SK-N-SH (cell line): ENCODE results near the gene TBL1Y. TPM values are rescaled to one million over a fixed set of nuclear protein-coding genes. Genes with fewer than 3 reads are reported as not detected.

ENCODE experiments used
- CTCF ChIA-PET: fragments of 300-600, 350-600 bp; formaldehyde crosslinking; extraction: SDS; loops from one replicate; lab custom pipeline; 2021; lab: Yijun Ruan, JAX
- POLR2A ChIA-PET: fragments of 350-600 bp; sonication (Branson Sonifier 250); formaldehyde crosslinking; extraction: SDS; loops from one replicate; lab custom pipeline; 2020; ENCODE audit warnings: antibody characterized with exemption, inconsistent platforms; lab: Yijun Ruan, JAX
- DNase-seq: peaks from one replicate; pipeline ENCODE4 v3.0.0; 2012
- H2AFZ ChIP-seq: fragments of 200-600 bp; sonication (generic); 2 replicates; pipeline ENCODE4 v1.8.1; 2016; ENCODE audit warnings: antibody characterized with exemption, mild to moderate bottlenecking, low read depth
- H3F3A ChIP-seq: fragments of 200-600 bp; sonication (generic); replicated peaks from 2 replicates; pipeline ENCODE3; 2016; ENCODE audit warnings: antibody characterized with exemption, mild to moderate bottlenecking; ENCODE audit not compliant: insufficient read depth
- H3K27ac ChIP-seq, 2 experiments: fragments of 200-500 bp in 1 of 2; fragments of 200-600 bp in 1 of 2; sonication (Bioruptor generic) in 1 of 2; sonication (generic), shearing (Covaris generic) in 1 of 2; 2 replicates each; pipeline versions ENCODE4 v1.5.1 to v1.6.1; 2014 to 2016; ENCODE audit warnings: low read depth in 2 of 2, inconsistent platforms in 1 of 2, low read length in 1 of 2, mild to moderate bottlenecking in 1 of 2, mixed read lengths in 1 of 2
- H3K27me3 ChIP-seq: fragments of 200-600 bp; sonication (generic), shearing (Covaris generic); 2 replicates; pipeline ENCODE4 v1.6.1; 2016; ENCODE audit warnings: mixed run types; ENCODE audit not compliant: insufficient read depth
- H3K36me3 ChIP-seq, 2 experiments: fragments of 200-500 bp in 1 of 2; fragments of 200-600 bp in 1 of 2; sonication (Bioruptor generic) in 1 of 2; sonication (generic) in 1 of 2; replicated peaks in 1 of 2; 2 replicates each; pipeline versions ENCODE3 to v1.5.1; 2014 to 2016; ENCODE audit warnings: low read length in 1 of 2, mild to moderate bottlenecking in 1 of 2; ENCODE audit not compliant: insufficient read depth in 2 of 2, control insufficient read depth in 1 of 2
- H3K4me1 ChIP-seq, 2 experiments: fragments of 200-500 bp in 1 of 2; fragments of 200-600 bp in 1 of 2; sonication (Bioruptor generic) in 1 of 2; sonication (generic), shearing (Covaris generic) in 1 of 2; 2 replicates each; pipeline versions ENCODE4 v1.5.1 to v1.6.1; 2014 to 2016; ENCODE audit warnings: low read depth in 1 of 2, low read length in 1 of 2, mixed run types in 1 of 2; ENCODE audit not compliant: insufficient read depth in 2 of 2, control insufficient read depth in 1 of 2
- H3K4me2 ChIP-seq: fragments of 200-600 bp; sonication (generic), shearing (Covaris generic); 2 replicates; pipeline ENCODE4 v1.6.1; 2017; ENCODE audit warnings: mixed run types
- H3K4me3 ChIP-seq, 2 experiments: fragments of 200-500 bp in 1 of 2; fragments of 200-600 bp in 1 of 2; sonication (Bioruptor generic) in 1 of 2; sonication (generic), shearing (Covaris generic) in 1 of 2; 2 replicates each; pipeline versions ENCODE4 v1.5.1 to v1.8.1; 2014 to 2016; ENCODE audit warnings: low read depth in 2 of 2, inconsistent platforms in 1 of 2, low read length in 1 of 2, mild to moderate bottlenecking in 1 of 2, mixed read lengths in 1 of 2, moderate library complexity in 1 of 2
- H3K79me2 ChIP-seq: fragments of 200-600 bp; sonication (generic); 2 replicates; pipeline ENCODE4 v1.8.1; 2017; ENCODE audit warnings: mild to moderate bottlenecking; ENCODE audit not compliant: insufficient read depth
- H3K9ac ChIP-seq: fragments of 200-600 bp; sonication (generic); 2 replicates; pipeline ENCODE4 v1.6.1; 2017; ENCODE audit warnings: mixed run types
- H3K9me2 ChIP-seq: fragments of 200-600 bp; sonication (generic); 2 replicates; pipeline ENCODE4 v1.6.1; 2017; ENCODE audit warnings: mixed run types
- H3K9me3 ChIP-seq: fragments of 200-600 bp; sonication (generic); 2 replicates; pipeline ENCODE4 v1.6.1; 2017; ENCODE audit warnings: mixed run types, mild to moderate bottlenecking, moderate library complexity
- H4K20me1 ChIP-seq: fragments of 200-600 bp; sonication (generic); 2 replicates; pipeline ENCODE4 v1.6.1; 2017; ENCODE audit warnings: mild to moderate bottlenecking, mixed run types; ENCODE audit not compliant: insufficient read depth
- EZH2phosphoT487 ChIP-seq: fragments of 200-600 bp; sonication (generic); IDR thresholded peaks from 2 replicates; pipeline ENCODE4 v1.6.1; 2017; ENCODE audit warnings: low read depth, mixed run types, mild to moderate bottlenecking, antibody characterized with exemption, moderate library complexity, borderline replicate concordance
- FOXJ3 ChIP-seq: sonication (generic); formaldehyde crosslinking; IDR thresholded peaks from 2 replicates; pipeline ENCODE4 v1.5.1; 2020; ENCODE audit warnings: mild to moderate bottlenecking, missing genetic modification reagents
- FOXM1 ChIP-seq: IDR thresholded peaks from 2 replicates; pipeline ENCODE4 v1.4.0; 2012; ENCODE audit warnings: low read depth, mild to moderate bottlenecking
- MEF2A ChIP-seq: IDR thresholded peaks from 2 replicates; pipeline ENCODE4 v1.4.0; 2012; ENCODE audit warnings: low read depth, borderline replicate concordance
- PBX3 ChIP-seq: IDR thresholded peaks from 2 replicates; pipeline ENCODE4; 2012
- RAD21 ChIP-seq: IDR thresholded peaks from 2 replicates; pipeline ENCODE4 v1.6.1; 2012; ENCODE audit warnings: mild to moderate bottlenecking, low read length
- RCOR1 ChIP-seq: fragments of 150-350 bp; IDR thresholded peaks from 2 replicates; pipeline ENCODE4 v1.6.1; 2017; ENCODE audit warnings: antibody characterized with exemption, low read length
- RFX5 ChIP-seq: IDR thresholded peaks from 2 replicates; pipeline ENCODE4 v1.6.1; 2012; ENCODE audit warnings: mild to moderate bottlenecking, improper control_type of control experiment, low read length
- RXRA ChIP-seq: IDR thresholded peaks from 2 replicates; pipeline ENCODE4 v1.4.0; 2012; ENCODE audit warnings: low read depth, mild to moderate bottlenecking, borderline replicate concordance
- SMC3 ChIP-seq: IDR thresholded peaks from 2 replicates; pipeline ENCODE4 v1.6.1; 2012; ENCODE audit warnings: low read depth, low read length, improper control_type of control experiment
- TAF1 ChIP-seq: IDR thresholded peaks from 2 replicates; pipeline ENCODE4 v1.6.1; 2012; ENCODE audit warnings: low read depth, mild to moderate bottlenecking, low read length, moderate library complexity, borderline replicate concordance
- TEAD4 ChIP-seq: IDR thresholded peaks from 2 replicates; pipeline ENCODE4 v1.4.0; 2012; ENCODE audit warnings: mild to moderate bottlenecking, borderline replicate concordance; ENCODE audit not compliant: insufficient read depth
- USF2 ChIP-seq: fragments of 150-350 bp; IDR thresholded peaks from 2 replicates; pipeline ENCODE4 v1.6.1; 2017; ENCODE audit warnings: antibody characterized with exemption, low read length, low read depth, borderline replicate concordance
- WGBS: methylation state at CpG from one replicate; pipeline ENCODE4 v1.1.6; 2017; ENCODE audit warnings: low lambda C conversion rate; 5-methylcytosine and 5-hydroxymethylcytosine counted together
- polyA plus RNA-seq, 3 experiments: library from polyadenylated mRNA; depleted of rRNA; stranded (reverse); fragments of >200 nt; gene quantifications; 2 replicates each; pipeline ENCODE4 v1.2.3, GENCODE V29; 2012
- TF ChIP-seq, protein P1 (sequence below): IDR thresholded peaks from 2 replicates; pipeline ENCODE4 v1.4.0; 2012; ENCODE audit warnings: low read depth, borderline replicate concordance
- TF ChIP-seq, protein P2 (sequence below): fragments of 150-350 bp; IDR thresholded peaks from 2 replicates; pipeline ENCODE4 v1.6.1; 2016; ENCODE audit warnings: mild to moderate bottlenecking, low read depth, low read length

Gene TBL1Y
- polyA plus RNA-seq, 1 of the 3 experiments (the other 2 are of a cell fraction), result not detected

GRCh38 chrY:6997503-6998066 is 87.1 kb downstream of the TBL1Y start:
- Histone ChIP-seq H3K4me2 (no peak overlapping the region), H3K79me2 (no peaks in the 10 kb centered on the region), H4K20me1 (no peaks in the 10 kb centered on the region), H3K9me3 (no peaks in the 10 kb centered on the region), H3K4me3 (no peak overlapping the region), H2AFZ (no peak overlapping the region), H3K9ac (no peak overlapping the region), H3K4me1 (no peaks in the 10 kb centered on the region), H3K27me3 (no peaks in the 10 kb centered on the region), H3K9me2 (no peaks in the 10 kb centered on the region), H3K27ac (no peak overlapping the region), H3K36me3 (no peaks in the 10 kb centered on the region), H3F3A (no peaks in the 10 kb centered on the region)
- ChIA-PET POLR2A (no interaction called here), CTCF (no interaction called here)
- no CpG with 5 or more reads among the region's 1 CpG for WGBS
- DNase-seq, result no peak
- TF ChIP-seq FOXJ3 (CRISPR knock-in tag) (no peak), FOXM1 (no peak), EZH2phosphoT487 (no peak), RXRA (no peak), MEF2A (no peak)

GRCh38 chrY:6999905-7000304 is 89.4 kb downstream of the TBL1Y start:
- Histone ChIP-seq H3K27ac (no peak overlapping the region), H3K9ac (no peak overlapping the region), H3K4me2 (no peak overlapping the region), H3K79me2 (no peaks in the 10 kb centered on the region), H2AFZ (no peak overlapping the region), H3F3A (no peaks in the 10 kb centered on the region), H3K4me1 (no peaks in the 10 kb centered on the region), H3K4me3 (no peak overlapping the region), H3K36me3 (no peaks in the 10 kb centered on the region), H3K9me3 (no peaks in the 10 kb centered on the region), H3K9me2 (no peaks in the 10 kb centered on the region), H4K20me1 (no peaks in the 10 kb centered on the region), H3K27me3 (no peaks in the 10 kb centered on the region)
- ChIA-PET CTCF (no interaction called here), POLR2A (no interaction called here)
- no peak for TF ChIP-seq RCOR1
- no peak for TF ChIP-seq TAF1
- no CpG with 5 or more reads among the region's 2 CpGs for WGBS
- DNase-seq, result no peak

- no peak for DNase-seq
- ChIA-PET POLR2A (no interaction called here), CTCF (no interaction called here)
- no peaks in the 10 kb centered on the region for H3K79me2 ChIP-seq
- H3K9me3 ChIP-seq, result no peaks in the 10 kb centered on the region
- no peak overlapping the region for H2AFZ ChIP-seq
- H3K4me2 ChIP-seq, result no peak overlapping the region
- no peak overlapping the region for H3K9ac ChIP-seq
- no peaks in the 10 kb centered on the region for H3K36me3 ChIP-seq
- H3K9me2 ChIP-seq, result no peaks in the 10 kb centered on the region
- H3K27me3 ChIP-seq, result no peaks in the 10 kb centered on the region
- H3K27ac ChIP-seq, result no peak overlapping the region
- H3K4me3 ChIP-seq, result no peak overlapping the region
- WGBS, result no CpG with 5 or more reads among the region's 3 CpGs
- no peaks in the 10 kb centered on the region for H3F3A ChIP-seq
- no peaks in the 10 kb centered on the region for H3K4me1 ChIP-seq
- no peaks in the 10 kb centered on the region for H4K20me1 ChIP-seq
- TF ChIP-seq EZH2phosphoT487 (no peak), RFX5 (no peak), USF2 (no peak), TAF1 (no peak), RAD21 (no peak), TEAD4 (no peak), SMC3 (no peak), RXRA (no peak), PBX3 (no peak)
- TF ChIP-seq, protein P1, sequence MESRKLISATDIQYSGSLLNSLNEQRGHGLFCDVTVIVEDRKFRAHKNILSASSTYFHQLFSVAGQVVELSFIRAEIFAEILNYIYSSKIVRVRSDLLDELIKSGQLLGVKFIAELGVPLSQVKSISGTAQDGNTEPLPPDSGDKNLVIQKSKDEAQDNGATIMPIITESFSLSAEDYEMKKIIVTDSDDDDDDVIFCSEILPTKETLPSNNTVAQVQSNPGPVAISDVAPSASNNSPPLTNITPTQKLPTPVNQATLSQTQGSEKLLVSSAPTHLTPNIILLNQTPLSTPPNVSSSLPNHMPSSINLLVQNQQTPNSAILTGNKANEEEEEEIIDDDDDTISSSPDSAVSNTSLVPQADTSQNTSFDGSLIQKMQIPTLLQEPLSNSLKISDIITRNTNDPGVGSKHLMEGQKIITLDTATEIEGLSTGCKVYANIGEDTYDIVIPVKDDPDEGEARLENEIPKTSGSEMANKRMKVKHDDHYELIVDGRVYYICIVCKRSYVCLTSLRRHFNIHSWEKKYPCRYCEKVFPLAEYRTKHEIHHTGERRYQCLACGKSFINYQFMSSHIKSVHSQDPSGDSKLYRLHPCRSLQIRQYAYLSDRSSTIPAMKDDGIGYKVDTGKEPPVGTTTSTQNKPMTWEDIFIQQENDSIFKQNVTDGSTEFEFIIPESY, result no peak
- TF ChIP-seq, protein P2, sequence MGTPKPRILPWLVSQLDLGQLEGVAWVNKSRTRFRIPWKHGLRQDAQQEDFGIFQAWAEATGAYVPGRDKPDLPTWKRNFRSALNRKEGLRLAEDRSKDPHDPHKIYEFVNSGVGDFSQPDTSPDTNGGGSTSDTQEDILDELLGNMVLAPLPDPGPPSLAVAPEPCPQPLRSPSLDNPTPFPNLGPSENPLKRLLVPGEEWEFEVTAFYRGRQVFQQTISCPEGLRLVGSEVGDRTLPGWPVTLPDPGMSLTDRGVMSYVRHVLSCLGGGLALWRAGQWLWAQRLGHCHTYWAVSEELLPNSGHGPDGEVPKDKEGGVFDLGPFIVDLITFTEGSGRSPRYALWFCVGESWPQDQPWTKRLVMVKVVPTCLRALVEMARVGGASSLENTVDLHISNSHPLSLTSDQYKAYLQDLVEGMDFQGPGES, result no peak
Measured at GRCh38 chrY:7002581-7002980, 92.1 kb downstream of the TBL1Y start.
